HG03175 (cell line): ENCODE measurements around the gene SLC2A9.

Experiments
- ATAC-seq: cut with Tn5 transposase; IDR thresholded peaks from one replicate; pipeline ENCODE4 v1.9.1; 2021; ENCODE audit warnings: mild to moderate bottlenecking, moderate library complexity; ENCODE audit not compliant: unreplicated experiment

SLC2A9 gene

GRCh38 chr4:10046471-10046870 is 25.2 kb upstream of the SLC2A9 start:
- ATAC-seq: no peak

DNA sequence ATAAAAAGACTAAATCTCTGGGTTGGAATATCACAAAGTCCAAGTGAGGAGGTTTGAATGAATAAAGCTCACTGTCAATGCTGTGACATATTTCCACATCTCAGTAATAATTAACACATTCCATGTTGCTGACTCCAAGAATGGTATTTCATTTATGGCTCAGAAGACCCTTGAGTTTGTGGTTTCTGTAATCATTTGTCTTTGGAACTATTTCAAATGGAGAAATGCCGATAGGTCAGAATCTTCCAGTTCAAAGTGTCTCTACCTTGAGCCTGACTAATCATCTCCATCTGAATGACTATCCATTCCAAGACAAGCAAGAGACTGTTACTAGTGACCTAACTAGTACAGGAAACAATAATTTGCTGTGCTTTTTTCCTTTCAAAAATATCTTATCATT is 24.2 kb upstream of the SLC2A9 start:
- no peak for ATAC-seq

DNA sequence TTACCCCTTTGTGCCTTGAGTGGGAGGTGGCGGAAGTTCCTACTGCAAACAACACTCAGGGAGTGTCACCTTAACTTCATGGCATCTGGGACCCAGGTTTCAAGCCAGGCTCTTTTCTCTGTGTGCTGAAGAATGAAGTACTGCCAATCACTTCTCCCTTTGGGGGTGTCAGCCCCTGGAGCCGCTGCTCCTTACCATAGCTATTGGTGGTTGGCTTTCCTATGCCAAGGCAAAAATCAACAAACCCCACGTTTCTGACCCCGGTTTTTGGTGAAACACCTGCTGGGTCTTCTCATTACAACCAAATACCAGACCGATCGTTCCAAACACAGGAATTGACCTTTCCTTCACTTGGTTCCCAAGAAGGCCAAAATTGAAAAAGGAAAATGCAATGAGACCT is 19.7 kb upstream of the SLC2A9 start:
- no peak for ATAC-seq

DNA sequence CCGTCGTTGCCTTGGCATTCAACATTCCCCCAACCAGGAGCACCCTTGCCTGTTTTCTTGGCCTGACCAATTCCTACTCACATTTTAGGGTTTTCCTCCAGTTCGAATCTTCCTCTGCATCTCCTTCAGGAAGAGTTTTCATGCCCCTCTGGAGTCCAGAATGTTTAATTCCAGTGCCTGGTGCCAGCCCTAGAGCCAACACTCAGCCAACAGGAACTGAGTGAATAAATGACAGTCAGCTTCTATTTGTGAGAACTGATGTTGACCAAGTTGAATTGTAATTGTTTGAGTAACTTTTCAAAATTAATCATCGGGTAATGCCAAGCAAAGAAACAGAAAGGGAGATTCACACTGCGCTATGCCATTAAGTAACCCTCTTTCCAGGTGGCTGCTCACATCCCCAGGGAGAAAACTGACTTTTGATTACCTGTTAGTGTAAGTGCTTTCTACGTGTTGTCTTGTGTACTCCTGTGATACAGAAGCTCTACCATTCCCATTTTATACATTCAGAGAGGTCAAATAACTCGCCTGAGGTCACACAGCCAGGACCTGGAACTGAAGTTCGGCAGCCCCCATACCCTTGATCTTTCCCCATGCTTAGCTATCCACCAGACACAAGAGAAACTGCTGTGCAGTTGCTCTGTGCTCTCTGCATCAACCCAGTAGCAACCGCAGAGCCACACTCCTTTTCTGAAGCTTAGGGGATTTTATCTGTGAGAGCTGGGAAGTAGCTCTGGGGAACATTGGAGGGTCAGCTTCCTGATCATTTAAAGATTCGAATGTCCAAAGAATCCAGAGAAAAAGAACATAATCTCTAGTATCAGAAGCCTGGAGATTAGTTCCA is 19.0 kb upstream of the SLC2A9 start:
- no peak for ATAC-seq

- ATAC-seq: no peak
Observed at GRCh38 chr4:10036807-10037342, 15.6 kb upstream of the SLC2A9 start.

DNA sequence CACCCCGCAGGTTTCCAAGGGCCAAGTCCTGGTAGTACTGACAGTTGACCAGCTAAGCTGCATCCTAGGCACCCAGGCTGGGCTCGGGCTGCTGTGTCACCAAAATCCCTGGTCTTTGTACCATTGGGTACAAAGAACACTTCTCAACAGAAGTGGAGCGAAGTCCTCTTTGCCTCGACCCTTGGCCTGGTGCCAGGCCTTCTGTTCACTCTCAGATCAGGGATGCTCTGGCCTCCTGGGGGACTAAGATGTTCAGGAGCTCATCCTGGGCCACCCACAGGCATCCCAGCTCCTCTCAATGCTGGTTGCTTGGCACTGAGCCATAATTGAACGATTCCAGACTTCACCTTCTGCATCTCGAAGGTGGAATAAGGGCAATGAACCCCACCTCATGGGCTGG is 13.8 kb upstream of the SLC2A9 start:
- ATAC-seq: no peak

DNA sequence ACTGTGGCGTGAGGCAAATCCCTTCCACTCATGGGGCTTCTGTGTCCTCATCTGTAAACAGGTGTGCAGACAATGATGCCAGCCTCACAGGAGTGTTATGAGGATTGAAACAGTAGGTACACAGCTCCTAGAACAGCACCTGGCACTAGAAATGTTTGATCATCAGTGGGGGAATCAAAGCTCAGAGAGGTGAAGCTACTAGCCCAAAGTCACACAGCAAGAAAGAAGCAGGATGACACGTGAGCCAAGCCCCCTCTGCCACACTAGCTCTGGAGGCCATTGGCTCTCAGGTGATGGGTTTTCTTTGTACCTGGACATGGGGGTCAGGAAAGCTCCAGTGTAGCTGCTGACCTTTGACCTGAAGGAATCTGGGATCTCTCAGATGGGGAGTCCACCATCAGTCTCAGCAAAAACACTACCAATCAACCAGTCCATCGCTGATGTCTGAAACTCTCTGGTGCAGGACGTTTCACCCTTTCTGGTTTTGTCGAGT is 13.4 kb upstream of the SLC2A9 start:
- ATAC-seq: no peak

DNA sequence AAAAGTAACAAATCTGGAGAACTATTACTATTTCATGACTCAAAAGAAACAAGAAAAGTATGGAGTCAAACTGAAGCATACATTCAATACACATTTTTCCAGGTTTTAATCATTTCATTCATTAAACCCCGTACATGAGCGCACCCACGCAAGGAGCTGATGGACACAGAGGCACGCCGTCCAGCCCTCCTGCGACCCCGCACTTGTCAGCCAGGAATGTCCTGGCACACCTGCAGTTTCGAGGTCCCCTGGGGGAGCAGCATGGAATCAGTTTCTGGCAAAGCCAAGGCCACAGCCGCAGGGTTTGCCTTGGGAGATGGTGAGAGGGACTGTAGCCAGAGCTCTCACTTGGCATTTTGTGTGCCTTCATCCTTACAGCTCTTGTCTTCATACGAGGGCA is 12.8 kb upstream of the SLC2A9 start:
- ATAC-seq: no peak

- peak; percentile 47 for ATAC-seq
Observed at GRCh38 chr4:10033191-10033881, 12.0 kb upstream of the SLC2A9 start.

- ATAC-seq: no peak
Observed at GRCh38 chr4:10032625-10033024, 11.3 kb upstream of the SLC2A9 start.

GRCh38 chr4:10031668-10032590 is 10.6 kb upstream of the SLC2A9 start:
- no peak for ATAC-seq

DNA sequence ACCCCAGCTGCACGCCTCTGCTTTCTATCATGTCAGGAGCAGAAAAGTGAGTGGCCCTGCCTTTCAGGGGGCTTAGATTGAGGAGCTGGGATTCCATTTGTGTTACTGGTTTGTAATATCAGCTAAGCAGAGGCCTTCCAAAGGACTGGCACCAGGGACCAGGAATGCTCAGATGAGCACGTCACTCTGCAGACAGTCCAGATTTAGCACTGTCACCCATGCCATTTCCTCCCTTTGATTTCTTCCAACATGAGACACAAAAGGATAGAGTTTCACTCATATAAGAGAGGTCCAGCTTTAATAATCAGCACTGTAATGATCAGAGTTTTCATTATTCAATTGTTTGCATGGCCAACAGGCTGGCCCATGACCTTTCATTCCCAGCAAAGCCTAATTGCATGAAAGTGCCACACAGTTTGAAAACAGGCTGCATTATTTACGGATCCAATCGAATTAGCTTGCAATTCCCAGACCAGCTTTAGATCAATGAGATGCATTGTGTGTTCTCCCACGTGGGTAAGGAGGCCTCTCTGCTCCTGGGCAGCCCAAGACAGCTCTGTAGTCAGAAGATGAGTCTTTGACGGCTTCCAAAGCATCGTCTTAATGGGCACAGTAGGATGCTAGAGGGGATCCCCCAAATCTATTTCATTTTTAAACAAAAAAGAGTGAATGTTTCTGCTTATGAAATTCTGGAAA is 9.8 kb upstream of the SLC2A9 start:
- ATAC-seq: no peak

GRCh38 chr4:10029403-10029802 is 8.1 kb upstream of the SLC2A9 start:
- no peak for ATAC-seq

GRCh38 chr4:10028910-10029309 is 7.6 kb upstream of the SLC2A9 start:
- ATAC-seq: no peak

DNA sequence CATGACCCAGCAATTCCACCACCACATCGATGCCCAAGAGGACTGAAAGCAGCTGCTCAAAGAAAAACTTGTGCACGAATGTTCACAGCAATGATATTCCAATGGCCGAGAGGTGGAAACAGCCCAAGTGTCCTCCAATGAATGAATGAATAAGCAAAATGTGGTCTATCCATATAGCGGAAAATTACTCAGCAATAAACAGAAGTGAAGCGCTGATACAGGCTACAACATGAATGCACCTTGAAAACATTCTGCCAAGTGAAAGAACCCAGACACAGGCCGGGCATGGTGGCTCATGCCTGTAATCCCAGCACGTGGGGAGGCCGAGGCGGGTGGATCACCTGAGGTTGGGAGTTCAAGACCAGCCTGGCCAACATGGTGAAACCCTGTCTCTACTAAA is 5.2 kb upstream of the SLC2A9 start:
- no peak for ATAC-seq

- no peak for ATAC-seq
Observed at GRCh38 chr4:10025230-10025806, 4.0 kb upstream of the SLC2A9 start.

DNA sequence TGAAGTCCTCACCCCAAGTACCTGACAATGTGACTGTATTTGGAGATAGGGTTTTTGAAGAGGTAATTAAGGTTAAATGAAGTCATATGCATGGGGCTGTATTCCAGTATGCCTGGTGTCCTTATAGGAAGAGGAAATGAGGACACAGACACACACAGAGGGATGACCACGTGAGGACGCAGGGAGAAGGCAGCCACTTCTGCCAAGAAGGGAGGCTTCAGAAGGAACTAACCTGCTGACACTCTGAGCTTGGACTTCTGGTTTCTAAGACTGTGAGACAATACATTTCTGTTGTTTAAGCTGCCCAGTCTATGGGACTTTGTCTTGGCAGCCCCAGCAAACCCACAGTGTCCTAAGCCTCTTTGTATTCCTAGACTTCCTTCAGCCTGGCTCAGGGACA is 3.0 kb upstream of the SLC2A9 start:
- ATAC-seq: no peak

GRCh38 chr4:10023806-10024205 is 2.5 kb upstream of the SLC2A9 start:
- ATAC-seq: no peak

GRCh38 chr4:10023050-10023419 is 1.7 kb upstream of the SLC2A9 start:
- ATAC-seq: no peak
